HPDE6-E6E7 (cell line): ENCODE measurements around the gene YPEL1.
"Not testable (repeated sequence)": the region's sequence is repeated elsewhere in the genome, so short reads cannot be mapped to it uniquely, and the experiment has no call there.

ENCODE experiments used
- DNase-seq: peaks from one replicate; pipeline ENCODE4 v3.0.0; 2011; ENCODE audit warnings: missing footprints; ENCODE audit errors: extremely low spot score

YPEL1 gene

GRCh38 chr22:21753374-21754111 is 17.9 kb upstream of the YPEL1 start:
- DNase-seq: no peak

GRCh38 chr22:21752276-21752675 is 16.7 kb upstream of the YPEL1 start:
- DNase-seq: no peak

DNA sequence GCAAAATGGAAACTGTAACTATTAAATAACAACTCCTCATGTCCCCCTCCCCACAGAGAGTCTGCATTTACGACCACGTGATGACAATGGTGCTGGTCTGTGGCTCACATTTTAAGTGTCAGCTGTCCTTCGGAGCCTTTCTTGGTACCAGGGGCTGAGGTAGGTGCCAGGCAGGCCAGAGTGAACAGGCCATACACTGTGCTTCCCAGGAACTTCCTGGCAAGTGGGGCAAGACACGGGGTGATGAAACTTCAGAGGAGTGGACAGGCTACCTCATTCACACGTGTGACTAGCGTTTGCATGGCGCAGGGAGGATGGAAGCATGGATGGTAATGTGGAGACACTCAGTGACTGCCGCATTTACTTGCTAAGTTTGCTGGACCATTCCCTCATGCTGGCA is 10.4 kb upstream of the YPEL1 start:
- no peak for DNase-seq

DNA sequence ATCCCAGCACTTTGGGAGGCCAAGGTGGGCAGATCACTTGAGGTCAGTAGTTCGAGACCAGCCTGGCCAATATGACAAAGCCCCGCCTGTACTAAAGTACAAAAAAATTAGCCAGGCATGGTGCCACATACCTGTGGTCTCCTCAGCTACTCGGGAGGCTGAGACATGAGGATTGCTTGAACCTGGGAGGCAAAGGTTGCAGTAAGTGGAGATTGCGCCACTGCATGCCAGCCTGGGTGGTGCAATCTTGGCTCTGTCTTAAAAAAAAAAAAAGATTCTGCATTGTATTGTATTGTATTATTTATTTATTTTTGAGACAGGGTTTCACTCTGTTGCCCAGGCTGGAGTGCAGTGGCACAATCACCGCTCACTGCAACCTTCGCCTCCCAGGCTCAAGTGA is 9.3 kb upstream of the YPEL1 start:
- DNase-seq: not testable (repeated sequence)

GRCh38 chr22:21741790-21742189 is 6.2 kb upstream of the YPEL1 start:
- DNase-seq: no peak

DNA sequence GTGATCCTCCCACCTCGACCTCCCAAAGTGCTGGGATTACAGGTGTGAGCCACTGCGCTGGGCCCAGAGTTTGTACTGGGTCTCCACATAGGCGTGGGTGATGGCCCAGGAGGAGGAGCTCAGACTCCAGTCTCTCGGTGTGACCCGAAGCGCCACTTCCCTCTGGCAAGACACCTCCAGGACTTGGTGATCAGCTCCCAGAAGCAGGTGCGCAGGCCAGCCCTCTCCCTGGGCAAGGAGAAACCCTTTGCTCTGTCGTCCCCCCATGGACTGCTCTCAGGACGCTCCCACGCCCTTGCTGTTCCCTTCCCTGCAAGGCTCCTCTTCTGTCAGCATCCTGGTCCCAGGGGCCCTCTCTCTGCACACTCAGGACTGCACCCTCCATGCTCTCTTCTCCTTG is 5.5 kb upstream of the YPEL1 start:
- no peak for DNase-seq

DNA sequence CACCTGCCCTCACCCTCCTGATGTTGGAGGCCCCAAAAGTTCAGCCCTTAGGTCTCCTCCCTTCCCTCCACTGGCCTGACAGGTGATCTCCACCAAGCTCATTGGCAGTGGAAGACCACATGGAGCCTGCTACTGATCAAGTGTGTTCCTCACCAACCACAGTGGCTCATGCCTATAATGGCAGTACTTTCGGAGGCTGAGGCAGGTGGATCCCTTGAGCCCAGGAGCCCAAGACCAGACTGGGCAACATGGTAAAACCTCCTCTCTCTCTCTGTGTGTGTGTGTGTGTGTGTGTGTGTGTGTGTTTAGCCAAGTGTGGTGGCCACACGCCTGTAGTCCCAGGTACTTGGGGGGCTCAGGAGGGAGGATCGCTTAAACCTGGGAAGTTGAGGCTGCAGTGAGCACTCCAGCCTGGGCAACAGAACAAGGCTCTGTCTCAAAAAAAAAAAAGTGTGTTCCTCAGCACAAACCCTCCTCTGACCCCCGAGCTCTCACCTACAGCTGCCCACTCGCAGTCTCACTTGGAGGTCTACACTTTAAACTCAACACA is 4.3 kb upstream of the YPEL1 start:
- no peak for DNase-seq

- DNase-seq: no peak
Observed at GRCh38 chr22:21738966-21739365, 3.4 kb upstream of the YPEL1 start.

DNA sequence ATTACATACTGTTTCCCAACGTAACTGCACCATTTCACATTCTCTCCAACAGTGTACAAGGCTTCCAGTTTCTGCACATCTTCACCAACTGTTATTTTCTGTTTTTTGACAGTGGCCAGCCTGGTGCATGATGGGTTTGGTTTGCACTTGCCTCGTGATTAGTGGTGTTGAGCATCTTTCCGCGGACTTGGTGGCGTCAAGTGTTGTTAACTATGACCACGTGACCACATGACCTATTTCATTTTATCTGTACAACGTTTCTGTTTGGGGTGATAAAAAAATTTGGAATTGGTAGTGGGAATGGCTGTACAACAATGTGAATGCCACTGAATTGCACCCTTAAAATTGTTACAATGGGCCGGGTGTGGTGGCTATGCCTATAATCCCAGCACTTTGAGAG is 2.5 kb upstream of the YPEL1 start:
- no peak for DNase-seq

- no peak for DNase-seq
Observed at GRCh38 chr22:21736948-21737347, 1.4 kb upstream of the YPEL1 start.

DNA sequence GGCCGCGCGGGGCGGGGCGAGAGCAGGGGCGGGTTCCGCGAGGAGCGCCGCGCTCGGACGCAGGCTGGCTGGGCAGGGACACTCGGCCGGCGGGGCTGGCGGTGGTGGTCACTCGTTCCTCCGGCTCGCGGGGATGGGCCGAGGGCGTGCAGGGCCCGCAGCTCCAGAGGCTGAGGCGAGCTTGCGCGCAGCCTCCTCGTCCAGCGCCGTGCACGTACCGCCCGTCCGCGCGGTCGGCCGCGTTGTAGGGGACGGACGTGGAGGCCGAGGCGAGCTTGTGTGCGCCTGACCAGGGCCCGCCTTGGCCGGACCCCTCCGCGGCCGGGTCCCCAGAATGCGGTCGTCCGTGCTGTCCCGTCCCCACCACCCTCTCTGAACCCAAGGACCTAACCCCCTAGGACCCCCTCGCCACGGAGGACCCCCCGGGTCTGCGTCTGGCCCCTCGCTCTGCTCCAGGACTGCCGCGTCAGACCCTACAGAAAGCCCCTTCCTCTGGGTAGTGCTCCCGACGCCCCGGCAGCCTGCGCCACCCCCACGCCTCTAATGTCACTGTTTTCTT is 569 bp upstream of the YPEL1 start:
- DNase-seq: no peak

GRCh38 chr22:21734540-21735199 is 924 bp downstream of the YPEL1 start:
- DNase-seq: no peak

DNA sequence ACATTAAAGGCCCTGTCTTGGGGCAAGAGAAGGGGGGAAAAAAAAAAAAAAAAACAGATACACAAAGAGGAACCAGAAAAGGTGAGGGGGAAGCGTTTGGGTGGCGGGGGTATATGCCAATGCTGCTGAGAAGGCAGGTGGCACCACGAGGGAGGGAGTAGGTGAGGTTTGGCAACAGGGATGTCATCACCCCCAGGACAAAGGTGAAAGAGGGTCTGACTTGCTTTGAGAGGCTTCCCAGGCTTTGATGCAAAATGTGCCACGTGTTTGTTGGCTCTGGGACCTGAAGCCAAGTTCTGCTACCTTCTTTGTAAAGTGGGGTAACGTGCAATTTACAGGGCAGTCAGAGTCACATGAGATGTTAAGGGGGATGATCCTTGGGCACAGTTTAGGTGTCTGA is 4.1 kb downstream of the YPEL1 start:
- DNase-seq: no peak

DNA sequence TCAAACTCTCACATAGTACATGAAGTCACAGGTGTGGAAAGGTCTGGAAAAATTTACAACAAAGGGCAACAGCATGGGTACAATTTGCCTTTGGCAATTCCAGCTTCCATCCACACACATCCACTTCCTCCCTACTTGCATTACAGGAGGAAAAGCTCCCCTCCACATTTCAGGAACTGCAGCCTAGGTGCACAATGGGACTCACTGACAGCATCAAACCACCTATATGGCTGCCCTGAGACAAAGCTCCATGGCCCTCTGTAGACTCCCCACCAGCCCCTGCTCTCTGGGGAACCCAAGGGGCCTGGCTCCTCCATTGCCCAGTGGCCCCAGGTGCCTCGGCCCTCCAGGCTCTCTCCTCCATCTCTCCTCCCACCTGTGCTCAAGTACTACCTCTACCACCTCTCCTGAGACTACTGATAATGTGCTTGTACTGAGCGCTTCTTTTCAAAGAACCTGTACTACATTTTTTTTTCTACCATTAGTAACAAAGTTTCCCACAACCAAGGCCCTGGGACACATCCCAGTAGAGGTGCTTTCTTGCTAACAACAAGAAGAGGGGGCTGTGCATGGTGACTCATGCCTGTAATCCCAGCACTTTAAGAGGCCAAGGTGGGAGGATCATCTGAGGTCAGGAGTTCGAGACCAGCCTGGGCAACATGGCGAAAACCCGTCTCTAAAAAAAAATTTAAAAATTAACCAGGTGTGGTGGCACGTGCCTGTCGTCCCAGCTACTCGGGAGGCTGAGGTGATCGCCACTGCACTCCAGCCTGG is 4.9 kb downstream of the YPEL1 start:
- no peak for DNase-seq

DNA sequence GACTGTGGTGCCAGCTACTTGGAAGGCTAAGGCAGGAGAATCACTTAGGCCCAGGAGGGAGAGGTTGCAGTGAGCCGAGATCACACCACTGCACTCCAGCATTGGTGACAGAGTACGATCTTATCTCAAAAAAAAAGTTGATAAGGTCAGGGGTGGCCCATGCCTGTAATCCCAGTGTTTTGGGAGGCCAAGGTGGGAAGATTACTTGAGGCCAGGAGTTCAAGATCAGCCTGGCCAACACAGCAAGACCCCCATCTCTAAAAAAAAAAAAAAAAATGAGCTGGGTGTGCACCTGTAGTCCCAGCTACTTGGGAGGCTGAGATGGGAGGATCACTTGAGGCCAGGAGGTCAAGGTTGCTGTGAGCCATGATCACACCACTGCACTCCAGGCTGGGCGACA is 6.4 kb downstream of the YPEL1 start:
- DNase-seq: not testable (repeated sequence)

- DNase-seq: no peak
Observed at GRCh38 chr22:21728270-21728669, 7.3 kb downstream of the YPEL1 start.

DNA sequence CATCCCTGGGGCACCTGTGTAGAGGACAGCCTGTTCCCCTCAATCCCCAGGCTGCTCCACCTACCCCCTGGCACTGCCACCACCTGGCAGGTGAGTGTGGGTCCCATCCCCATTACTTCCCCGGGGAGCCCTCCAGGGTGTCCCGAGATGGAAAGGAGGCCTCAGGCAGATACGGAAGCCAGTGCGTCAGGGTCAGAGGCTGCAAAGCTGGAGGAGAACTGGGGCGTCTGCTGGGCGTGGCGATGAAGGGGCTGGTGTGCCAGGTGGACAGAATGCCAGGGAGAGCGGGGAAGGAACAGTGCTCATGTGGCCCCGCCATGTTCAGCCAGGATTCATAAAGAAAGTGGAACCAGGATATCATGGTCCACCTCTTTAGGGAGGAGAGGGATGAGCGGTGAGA is 7.8 kb downstream of the YPEL1 start:
- DNase-seq: no peak

DNA sequence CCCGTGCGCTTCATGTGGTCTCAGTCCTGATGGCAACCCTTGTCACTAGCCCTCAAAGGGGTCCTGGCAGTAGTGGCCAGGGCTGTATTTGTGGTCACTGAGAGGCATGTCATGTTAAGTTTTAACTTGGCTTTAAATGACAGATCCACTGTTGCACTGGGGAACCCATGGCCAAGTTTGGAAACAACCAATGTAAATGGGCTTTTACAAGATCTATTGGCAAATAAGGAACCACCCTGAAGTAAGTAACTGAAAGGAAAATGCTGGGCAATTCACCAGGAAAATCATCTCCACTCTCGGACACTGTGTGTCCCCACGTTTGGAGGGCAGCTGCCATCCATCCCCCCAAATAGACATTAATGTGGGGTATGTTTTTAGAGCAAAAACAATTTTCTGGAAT is 8.4 kb downstream of the YPEL1 start:
- DNase-seq: no peak

GRCh38 chr22:21726650-21727049 is 8.9 kb downstream of the YPEL1 start:
- no peak for DNase-seq

- no peak for DNase-seq
Observed at GRCh38 chr22:21725956-21726649, 9.5 kb downstream of the YPEL1 start.

GRCh38 chr22:21724496-21724895 is 11.1 kb downstream of the YPEL1 start:
- not testable (repeated sequence) for DNase-seq
